GM23338 (cell line): Measurements from ENCODE around the gene DGKB. TPM values are rescaled to one million over a fixed set of nuclear protein-coding genes. Genes with fewer than 3 reads are reported as not detected.

ENCODE experiments used
- ATAC-seq: fragments of 200-7000 bp; cut with Tn5 transposase; 3 replicates; pipeline ENCODE4 v1.9.1; 2020
- DNase-seq: peaks from one replicate; pipeline ENCODE4 v3.0.0-alpha.2; 2015; ENCODE audit warnings: low spot score
- H2AFZ ChIP-seq: fragments of 200-600 bp; sonication (generic); 2 replicates; pipeline ENCODE4 v1.8.0; 2016; ENCODE audit warnings: antibody characterized with exemption, mild to moderate bottlenecking, moderate library complexity
- H3F3A ChIP-seq: fragments of 200-600 bp; sonication (generic); replicated peaks from 2 replicates; pipeline ENCODE4 v1.8.0; 2017; ENCODE audit warnings: antibody characterized with exemption, mixed run types, low read depth
- H3K27ac ChIP-seq: fragments of 200-600 bp; sonication (generic); 2 replicates; pipeline ENCODE4 v1.6.1; 2016; ENCODE audit warnings: low read depth
- H3K27me3 ChIP-seq: fragments of 200-600 bp; sonication (generic); 2 replicates; pipeline ENCODE4 v1.8.0; 2016; ENCODE audit warnings: mild to moderate bottlenecking, mixed run types, moderate library complexity; ENCODE audit not compliant: insufficient read depth
- H3K36me3 ChIP-seq: fragments of 200-600 bp; sonication (generic); 2 replicates; pipeline ENCODE4 v1.8.0; 2016; ENCODE audit warnings: mild to moderate bottlenecking; ENCODE audit not compliant: insufficient read depth
- H3K4me1 ChIP-seq: fragments of 200-600 bp; sonication (generic); 2 replicates; pipeline ENCODE4 v1.8.0; 2016; ENCODE audit warnings: mild to moderate bottlenecking, moderate library complexity; ENCODE audit not compliant: insufficient read depth
- H3K4me2 ChIP-seq: fragments of 200-600 bp; sonication (generic); 2 replicates; pipeline ENCODE4 v1.7.1; 2017; ENCODE audit warnings: mixed run types
- H3K4me3 ChIP-seq: fragments of 200-600 bp; sonication (generic); 2 replicates; pipeline ENCODE4 v1.6.1; 2016; ENCODE audit warnings: mixed run types
- H3K79me2 ChIP-seq: fragments of 200-600 bp; sonication (generic); replicated peaks from 2 replicates; pipeline ENCODE4 v1.8.0; 2017; ENCODE audit warnings: mild to moderate bottlenecking; ENCODE audit not compliant: insufficient read depth
- H3K9me2 ChIP-seq: fragments of 200-600 bp; sonication (generic); 2 replicates; pipeline ENCODE4 v1.8.0; 2017; ENCODE audit not compliant: insufficient read depth
- H4K20me1 ChIP-seq: fragments of 200-600 bp; sonication (generic); replicated peaks from 2 replicates; pipeline ENCODE4 v1.8.0; 2017; ENCODE audit warnings: mild to moderate bottlenecking; ENCODE audit not compliant: insufficient read depth
- H3K27ac Mint-ChIP-seq: 2 replicates; pipeline ENCODE4 v1.8.0; 2020; ENCODE audit warnings: inconsistent platforms, mild to moderate bottlenecking, moderate library complexity, mixed read lengths
- H3K27me3 Mint-ChIP-seq: 3 replicates; pipeline ENCODE4 v1.8.0; 2022; ENCODE audit warnings: low read depth, mild to moderate bottlenecking, moderate library complexity, mixed read lengths, inconsistent platforms; ENCODE audit not compliant: insufficient read depth, poor library complexity
- H3K36me3 Mint-ChIP-seq: 3 replicates; pipeline ENCODE4 v1.8.0; 2021; ENCODE audit warnings: low read depth, mild to moderate bottlenecking, inconsistent platforms, moderate library complexity, mixed read lengths
- H3K4me1 Mint-ChIP-seq: 3 replicates; pipeline ENCODE4 v1.8.0; 2020; ENCODE audit warnings: mild to moderate bottlenecking, inconsistent platforms, mixed read lengths
- H3K4me3 Mint-ChIP-seq: 3 replicates; pipeline ENCODE4 v1.8.0; 2021; ENCODE audit warnings: moderate library complexity, mild to moderate bottlenecking, inconsistent platforms, mixed read lengths
- H3K9me3 Mint-ChIP-seq: 3 replicates; pipeline ENCODE4 v1.8.0; 2020; ENCODE audit warnings: moderate library complexity, mild to moderate bottlenecking, inconsistent platforms, mixed read lengths
- CTCF ChIP-seq, 2 experiments: fragments of 200-600 bp in 1 of 2; sonication (generic) in 1 of 2; conservative IDR thresholded peaks; 2 replicates each; pipeline versions ENCODE4 v1.5.1 to v1.6.1; 2016 to 2017; ENCODE audit warnings: antibody characterized with exemption in 2 of 2, low read depth in 2 of 2, mild to moderate bottlenecking in 2 of 2, moderate library complexity in 1 of 2
- EZH2 ChIP-seq: fragments of 200-600 bp; sonication (generic); IDR thresholded peaks from one replicate; pipeline ENCODE4 v1.8.0; 2017; ENCODE audit warnings: antibody characterized with exemption, mild to moderate bottlenecking, low read depth; ENCODE audit not compliant: unreplicated experiment
- EZH2phosphoT487 ChIP-seq: fragments of 200-600 bp; sonication (generic); IDR thresholded peaks from one replicate; pipeline ENCODE4 v1.8.1; 2018; ENCODE audit warnings: antibody characterized with exemption; ENCODE audit not compliant: unreplicated experiment
- JUNB ChIP-seq: IDR thresholded peaks from one replicate; pipeline ENCODE4 v1.6.1; 2016; ENCODE audit warnings: antibody characterized with exemption; ENCODE audit not compliant: unreplicated experiment
- POLR2AphosphoS5 ChIP-seq: IDR thresholded peaks from 2 replicates; pipeline ENCODE4 v1.6.1; 2016; ENCODE audit warnings: antibody characterized with exemption, low read depth
- REST ChIP-seq: IDR thresholded peaks from one replicate; pipeline ENCODE4 v1.6.1; 2018; ENCODE audit warnings: antibody characterized with exemption; ENCODE audit not compliant: unreplicated experiment
- ZNF114 ChIP-seq: fragments of 250-450 bp; sonication (Bioruptor Pico); IDR thresholded peaks from 2 replicates; pipeline ENCODE4 v1.5.0; 2020; ENCODE audit warnings: mild to moderate bottlenecking, moderate library complexity
- ZNF331 ChIP-seq: fragments of 250-450 bp; sonication (Bioruptor Pico); IDR thresholded peaks from 2 replicates; pipeline ENCODE4 v1.5.0; 2020; ENCODE audit warnings: low read depth, mild to moderate bottlenecking, moderate library complexity
- polyA plus RNA-seq: library from polyadenylated mRNA; unstranded; fragments of >200 nt; fragmentation: Nextera tagmentation; extraction: Ambion mirVana; gene quantifications from 2 replicates; pipeline ENCODE4 v1.2.1, GENCODE V29; 2016
- total RNA-seq: library from RNA; depleted of rRNA; stranded (reverse); fragments of >200 nt; shearing (Covaris generic); gene quantifications from 2 replicates; pipeline ENCODE4 v1.2.3, GENCODE V29; 2014

The DGKB gene
- total and polyA plus RNA-seq, 2 experiments from 2014 or later, result 4.8 to 11.5 TPM

DNA sequence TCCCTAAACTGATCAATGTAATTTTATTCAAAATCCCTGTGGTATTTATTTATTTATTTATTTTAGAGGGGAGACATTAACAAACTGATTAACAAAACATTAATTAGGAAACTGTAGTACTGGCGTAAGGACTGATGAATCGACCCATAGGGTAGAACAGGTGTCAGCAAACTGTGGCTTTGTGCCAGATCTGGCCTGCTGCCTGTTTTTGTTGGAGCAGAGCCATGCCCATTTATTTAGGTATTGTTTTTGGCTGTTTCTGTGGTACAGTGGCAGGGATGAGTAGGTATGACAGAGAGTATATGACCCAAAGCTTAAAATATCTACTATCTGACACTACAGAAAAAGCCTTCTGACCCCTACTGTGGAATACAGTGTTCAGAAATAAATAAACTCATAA lies 580.6 kb downstream of the DGKB start (continued):
- TF ChIP-seq CTCF (conservative IDR thresholded peaks at IDR 0.05; ENCODE audit: low read depth in 2 of 2) (no peak), ZNF114 (CRISPR knock-in tag) (no peak)

DNA sequence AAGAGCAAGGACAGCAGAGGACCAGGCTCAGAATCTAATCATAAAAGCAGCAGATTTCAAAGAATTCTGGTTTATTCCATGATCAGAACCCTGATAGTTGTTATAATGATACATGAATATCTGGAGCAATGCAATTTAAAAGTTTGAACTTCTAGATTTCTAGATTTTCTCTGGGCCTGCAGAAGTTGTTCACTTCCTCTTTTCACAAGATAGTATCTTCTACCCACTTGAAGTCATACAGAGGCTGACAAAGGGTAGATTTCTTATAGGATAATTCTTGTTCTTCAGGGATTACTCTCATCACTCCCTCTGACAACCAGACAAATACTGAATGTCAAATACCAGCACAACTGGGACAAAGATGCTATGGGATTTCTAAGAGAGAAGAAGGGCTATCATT lies 593.1 kb downstream of the DGKB start:
- H3K27me3 ChIP-seq, result no peaks in the 10 kb centered on the region
- 0 out of 2 replicates have a peak, but pooled peaks cover 10% of the 10 kb centered on the region for H3K9me2 ChIP-seq
- no peak overlapping the region for H3K4me3 Mint-ChIP-seq
- no peak overlapping the region for H3K27ac ChIP-seq
- peaks cover 6% of the 10 kb centered on the region; the same call in 2 of the 3 replicates for H3K4me1 Mint-ChIP-seq
- peaks cover 2% of the 10 kb centered on the region; the same call in 1 of the 3 replicates for H3K9me3 Mint-ChIP-seq
- peaks cover 3% of the 10 kb centered on the region; the same call in 1 of the 3 replicates for H3K36me3 Mint-ChIP-seq
- no peak overlapping the region; the same call in 1 of the 2 replicates for H3K27ac Mint-ChIP-seq
- peaks cover 11% of the 10 kb centered on the region; the same call in 1 of the 2 replicates for H3K4me1 ChIP-seq
- no peaks in the 10 kb centered on the region for H4K20me1 ChIP-seq
- no peak overlapping the region for H3K4me3 ChIP-seq
- no peak for TF ChIP-seq EZH2phosphoT487
- TF ChIP-seq REST, result no peak
- no peak for TF ChIP-seq ZNF114 (CRISPR knock-in tag)
- TF ChIP-seq EZH2, result no peak
- TF ChIP-seq ZNF331 (CRISPR knock-in tag), result no peak
- no peak for TF ChIP-seq POLR2AphosphoS5
- no peak for TF ChIP-seq JUNB
- no peak overlapping the region for H3K4me2 ChIP-seq
- H3K36me3 ChIP-seq, result no peaks in the 10 kb centered on the region
- H3K27me3 Mint-ChIP-seq, result no peaks in the 10 kb centered on the region
- DNase-seq (no peak), ATAC-seq (no peak)
- H3K79me2 ChIP-seq, result no peaks in the 10 kb centered on the region
- no peak overlapping the region for H2AFZ ChIP-seq
- H3F3A ChIP-seq, result no peaks in the 10 kb centered on the region
